HG03135 (cell line): ENCODE measurements around the gene TNS2.
"Not testable (repeated sequence)": the region's sequence is repeated elsewhere in the genome, so short reads cannot be mapped to it uniquely, and the experiment has no call there.

Experiments
- ATAC-seq: cut with Tn5 transposase; IDR thresholded peaks from one replicate; pipeline ENCODE4 v1.9.1; 2021; ENCODE audit warnings: mild to moderate bottlenecking, moderate library complexity; ENCODE audit not compliant: unreplicated experiment

TNS2 gene

GRCh38 chr12:53107122-53107521, 57.3 kb downstream of the TNS2 start:
- ATAC-seq = no peak

GRCh38 chr12:53112431-53112830, 62.6 kb downstream of the TNS2 start:
- ATAC-seq = not testable (repeated sequence)

DNA sequence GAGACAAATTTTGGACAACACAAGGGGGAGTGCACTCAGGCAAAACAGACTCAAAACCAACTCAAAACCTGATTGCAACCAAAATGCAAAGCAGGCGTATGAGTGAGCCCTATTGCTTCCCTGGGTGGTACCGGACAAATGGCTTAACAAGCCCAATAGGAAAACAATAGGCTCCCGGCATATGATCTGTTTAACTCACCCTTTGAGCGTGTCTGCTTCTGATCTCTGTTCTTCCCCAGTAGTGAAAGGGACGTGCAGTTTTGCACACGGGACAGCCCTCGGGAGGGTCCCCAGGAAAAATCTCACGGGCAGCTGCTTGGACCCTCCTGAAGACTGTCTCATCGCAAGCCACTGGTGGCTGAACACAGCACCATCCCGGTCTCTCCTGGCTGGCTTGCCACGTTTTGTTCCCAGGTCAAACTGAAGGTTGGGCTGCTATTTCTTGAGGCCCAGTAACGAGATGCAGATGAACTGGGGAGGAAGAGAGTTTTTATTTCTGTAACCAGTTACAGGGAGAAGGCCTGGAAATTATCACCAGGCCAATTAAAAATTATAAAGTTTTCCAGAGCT, 63.4 kb downstream of the TNS2 start:
- ATAC-seq = no peak

DNA sequence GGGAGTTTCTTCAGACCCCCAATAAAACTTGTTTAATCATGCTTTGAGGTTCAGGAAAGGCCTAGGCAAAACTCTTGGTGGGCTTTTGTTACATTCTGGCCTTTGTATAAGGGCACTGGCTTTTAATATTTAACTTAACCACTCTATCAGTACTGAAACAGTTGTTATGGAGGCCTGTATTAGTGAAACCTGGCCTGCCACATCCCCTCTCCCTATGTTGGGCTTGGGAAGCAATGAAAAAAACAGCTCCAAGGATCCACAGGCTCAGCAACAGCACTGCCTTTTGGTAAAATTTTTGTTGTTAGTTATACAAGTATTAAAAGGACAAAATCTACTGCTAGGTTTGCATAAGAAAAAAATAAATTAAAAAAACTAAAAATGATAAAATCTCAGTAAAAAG, 64.1 kb downstream of the TNS2 start:
- no peak for ATAC-seq
